Peyer's patch (tissue), 4 donors: ENCODE results near the gene ARL5A. TPM values are rescaled to one million over a fixed set of nuclear protein-coding genes. Genes with fewer than 3 reads are reported as not detected.

Source experiments
- DNase-seq, 3 donors: peaks; one replicate each; pipeline ENCODE4 v3.0.0-alpha.2; 2017 to 2019
- H3K27ac ChIP-seq, 4 donors: fragments of 200-600 bp; sonication (generic); one replicate each; pipeline ENCODE4 v1.5.1; 2016 to 2019
- H3K27me3 ChIP-seq, 2 donors: fragments of 200-600 bp; sonication (generic); one replicate each; pipeline ENCODE4 v1.5.1; 2019
- H3K36me3 ChIP-seq, 3 donors: fragments of 200-600 bp; sonication (generic); one replicate each; pipeline ENCODE4 v1.5.1; 2016 to 2019
- H3K4me1 ChIP-seq, 4 donors: fragments of 200-600 bp; sonication (generic); one replicate each; pipeline ENCODE4 v1.5.1; 2016 to 2019
- H3K4me3 ChIP-seq, 4 donors: fragments of 200-600 bp; sonication (generic); 1 replicate in 3 of 4; 2 replicates in 1 of 4; pipeline ENCODE4 v1.5.1; 2016 to 2019; ENCODE audit warnings: mild to moderate bottlenecking in 1 of 4
- H3K9me3 ChIP-seq, 4 donors: fragments of 200-600 bp; sonication (generic); one replicate each; pipeline ENCODE4 v1.5.1; 2016 to 2019; ENCODE audit warnings: mild to moderate bottlenecking in 1 of 4
- CTCF ChIP-seq, 6 experiments: fragments of 450-650 bp in 4 of 6; fragments of 200-600 bp in 2 of 6; sonication (generic) in 1 of 6; IDR thresholded peaks; one replicate each; pipeline ENCODE4 v1.5.1; 2017 to 2019; ENCODE audit warnings: antibody characterized with exemption in 6 of 6, mild to moderate bottlenecking in 3 of 6, moderate library complexity in 1 of 6
- POLR2A ChIP-seq, 2 donors: fragments of 450-650 bp; IDR thresholded peaks; one replicate each; pipeline ENCODE4 v1.5.1; 2017; ENCODE audit warnings: antibody characterized with exemption in 2 of 2, mild to moderate bottlenecking in 2 of 2, moderate library complexity in 2 of 2
- total RNA-seq, 4 donors: library from RNA; depleted of rRNA; stranded (reverse); fragments of >200 nt; gene quantifications; one replicate each; pipeline ENCODE4 v1.1.0, GENCODE V29; 2016

Gene ARL5A
- total RNA-seq, 4 donors from 2014 or later = 34.7 to 85.5 (median 56.5) TPM

GRCh38 chr2:151767536-151767935, 60.7 kb downstream of the ARL5A start:
- H3K27ac ChIP-seq = peak overlapping the region in 1 of 4 donors; percentile 62
- H3K36me3 ChIP-seq = no peaks in the 10 kb centered on the region
- no peak overlapping the region for H3K4me3 ChIP-seq
- DNase-seq = no peak
- no peaks in the 10 kb centered on the region for H3K9me3 ChIP-seq
- H3K27me3 ChIP-seq = no peaks in the 10 kb centered on the region
- peaks cover 0 to 19% (median 5%) of the 10 kb centered on the region in 4 donors for H3K4me1 ChIP-seq
- TF ChIP-seq POLR2A (IDR thresholded peaks at IDR 0.05) = no peak
- TF ChIP-seq CTCF (IDR thresholded peaks at IDR 0.05) = no peak

- Histone ChIP-seq H3K4me1 (peaks cover 0 to 13% (median 3%) of the 10 kb centered on the region in 4 donors), H3K4me3 (no peak overlapping the region), H3K9me3 (no peaks in the 10 kb centered on the region), H3K27me3 (no peaks in the 10 kb centered on the region), H3K36me3 (no peaks in the 10 kb centered on the region), H3K27ac (peak overlapping the region in 2 of 4 donors; percentile 1 to 62)
- DNase-seq = peak in 1 of 3 donors; percentile 22
- TF ChIP-seq CTCF (IDR thresholded peaks at IDR 0.05) (no peak), POLR2A (IDR thresholded peaks at IDR 0.05) (no peak)
Observed at GRCh38 chr2:151766437-151767153, 61.6 kb downstream of the ARL5A start.

GRCh38 chr2:151765760-151766410, 62.3 kb downstream of the ARL5A start:
- Histone ChIP-seq H3K4me3 (no peak overlapping the region), H3K36me3 (no peaks in the 10 kb centered on the region), H3K9me3 (no peaks in the 10 kb centered on the region), H3K27me3 (no peaks in the 10 kb centered on the region), H3K27ac (peak overlapping the region in 2 of 4 donors; percentile 1 to 62), H3K4me1 (peaks cover 0 to 13% (median 3%) of the 10 kb centered on the region in 4 donors)
- peak in 2 of 3 donors; percentile 53 to 56 for DNase-seq
- TF ChIP-seq CTCF (IDR thresholded peaks at IDR 0.05) (no peak), POLR2A (IDR thresholded peaks at IDR 0.05) (no peak)

GRCh38 chr2:151762694-151763093, 65.5 kb downstream of the ARL5A start:
- H3K4me3 ChIP-seq = no peak overlapping the region
- H3K9me3 ChIP-seq = no peaks in the 10 kb centered on the region
- DNase-seq = no peak
- H3K27me3 ChIP-seq = no peaks in the 10 kb centered on the region
- H3K36me3 ChIP-seq = no peaks in the 10 kb centered on the region
- peaks cover 0 to 13% (median 3%) of the 10 kb centered on the region in 4 donors for H3K4me1 ChIP-seq
- no peak for TF ChIP-seq POLR2A (IDR thresholded peaks at IDR 0.05)
- TF ChIP-seq CTCF (IDR thresholded peaks at IDR 0.05) = no peak
- H3K27ac ChIP-seq = no peak overlapping the region

- Histone ChIP-seq H3K36me3 (no peaks in the 10 kb centered on the region), H3K4me3 (no peak overlapping the region), H3K27me3 (no peaks in the 10 kb centered on the region), H3K27ac (no peak overlapping the region), H3K9me3 (no peaks in the 10 kb centered on the region), H3K4me1 (peaks cover 0 to 6% (median under 1%) of the 10 kb centered on the region in 4 donors)
- no peak for DNase-seq
- TF ChIP-seq POLR2A (IDR thresholded peaks at IDR 0.05) (no peak), CTCF (IDR thresholded peaks at IDR 0.05) (no peak)
Observed at GRCh38 chr2:151761687-151762086, 66.5 kb downstream of the ARL5A start.
